NT2/D1 (cell line): ENCODE measurements around the gene SREBF2.

Source experiments
- DNase-seq: peaks from one replicate; pipeline ENCODE4 v3.0.0-alpha.2; 2011; ENCODE audit warnings: low read depth, low spot score
- H3K27me3 ChIP-seq: 2 replicates; pipeline ENCODE4 v1.6.0; 2011; ENCODE audit warnings: mild to moderate bottlenecking; ENCODE audit not compliant: insufficient read length, insufficient read depth
- H3K36me3 ChIP-seq: 2 replicates; pipeline ENCODE4 v1.6.1; 2011; ENCODE audit warnings: mild to moderate bottlenecking, low read length, mixed read lengths; ENCODE audit not compliant: insufficient read depth, insufficient read length
- H3K4me1 ChIP-seq: 2 replicates; pipeline ENCODE4 v1.5.1; 2011; ENCODE audit not compliant: insufficient read depth, insufficient read length
- H3K4me3 ChIP-seq: 2 replicates; pipeline ENCODE4 v1.5.1; 2011; ENCODE audit warnings: low read depth; ENCODE audit not compliant: insufficient read length
- H3K9ac ChIP-seq: 2 replicates; pipeline ENCODE4 v1.6.0; 2011; ENCODE audit warnings: low read depth; ENCODE audit not compliant: insufficient read length
- H3K9me3 ChIP-seq: 2 replicates; pipeline ENCODE4 v1.5.1; 2011; ENCODE audit warnings: mild to moderate bottlenecking, low read length; ENCODE audit not compliant: insufficient read depth
- SUZ12 ChIP-seq: IDR thresholded peaks from 2 replicates; pipeline ENCODE4 v1.6.1; 2011; ENCODE audit not compliant: insufficient read length, insufficient read depth; ENCODE audit errors: extremely low read depth
- YY1 ChIP-seq: IDR thresholded peaks from 2 replicates; pipeline ENCODE4 v1.6.1; 2011; ENCODE audit not compliant: insufficient read length, insufficient read depth
- ZNF274 ChIP-seq: IDR thresholded peaks from 2 replicates; pipeline ENCODE4 v1.6.1; 2011; ENCODE audit warnings: mild to moderate bottlenecking, low read depth, low read length

The SREBF2 gene

DNA sequence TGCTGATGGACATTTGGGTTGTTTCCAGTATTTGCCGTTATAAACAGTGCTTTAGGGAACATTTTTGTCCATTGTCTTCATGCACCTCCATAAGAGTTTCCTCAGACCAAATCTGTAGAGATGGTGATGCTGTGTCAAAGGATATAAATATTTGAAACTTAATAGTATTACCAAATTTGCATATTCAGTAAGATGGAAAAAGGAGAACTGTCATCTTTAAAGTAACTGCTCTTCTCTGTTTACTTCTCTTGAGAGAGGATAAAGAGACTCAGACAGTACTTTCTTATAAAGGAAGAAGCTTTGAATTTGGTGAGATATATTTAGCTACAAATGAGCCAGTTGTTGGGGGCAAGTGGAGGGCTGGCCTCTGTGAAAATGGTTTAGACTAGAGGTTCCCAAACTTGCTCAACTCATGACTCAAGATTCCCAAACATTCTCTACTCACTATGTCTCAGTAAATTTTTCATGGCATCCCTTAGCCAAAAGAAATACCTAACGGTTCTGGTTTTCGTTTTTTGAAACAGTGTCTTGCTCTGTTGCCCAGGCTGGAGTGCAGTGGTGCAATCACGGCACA lies 55.8 kb downstream of the SREBF2 start:
- TF ChIP-seq SUZ12 = no peak
- no peak for TF ChIP-seq YY1
- no peak for TF ChIP-seq ZNF274
- Histone ChIP-seq H3K4me1 (no peaks in the 10 kb centered on the region), H3K9me3 (no peaks in the 10 kb centered on the region), H3K36me3 (peaks cover 85% of the 10 kb centered on the region), H3K9ac (no peak overlapping the region), H3K4me3 (no peak overlapping the region), H3K27me3 (no peaks in the 10 kb centered on the region)
- DNase-seq = no peak

DNA sequence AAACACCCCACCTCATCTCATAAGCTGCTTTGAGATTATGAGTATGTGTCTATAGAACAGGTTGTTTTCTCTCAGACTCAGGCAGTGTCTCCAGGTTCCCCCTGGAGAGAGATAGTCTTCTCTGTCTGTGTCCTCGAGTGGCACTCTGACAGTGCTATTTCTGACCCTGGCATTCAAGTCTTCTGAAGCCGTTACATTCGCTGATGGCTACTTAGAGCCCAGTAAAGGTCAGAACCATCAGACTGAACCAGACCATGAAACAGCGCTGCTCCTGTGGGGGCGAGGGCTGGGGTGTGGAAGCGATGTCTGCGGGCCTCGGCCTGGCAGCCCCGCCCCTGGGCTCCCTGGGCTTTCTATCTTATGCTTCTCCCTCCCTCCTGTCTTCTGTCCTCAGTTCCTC lies 58.5 kb downstream of the SREBF2 start:
- no peaks in the 10 kb centered on the region for H3K27me3 ChIP-seq
- no peak for DNase-seq
- no peak overlapping the region for H3K4me3 ChIP-seq
- H3K36me3 ChIP-seq = peaks cover 70% of the 10 kb centered on the region
- H3K9ac ChIP-seq = no peak overlapping the region
- no peaks in the 10 kb centered on the region for H3K9me3 ChIP-seq
- H3K4me1 ChIP-seq = no peaks in the 10 kb centered on the region
- TF ChIP-seq SUZ12 = no peak
- no peak for TF ChIP-seq ZNF274
- no peak for TF ChIP-seq YY1

DNA sequence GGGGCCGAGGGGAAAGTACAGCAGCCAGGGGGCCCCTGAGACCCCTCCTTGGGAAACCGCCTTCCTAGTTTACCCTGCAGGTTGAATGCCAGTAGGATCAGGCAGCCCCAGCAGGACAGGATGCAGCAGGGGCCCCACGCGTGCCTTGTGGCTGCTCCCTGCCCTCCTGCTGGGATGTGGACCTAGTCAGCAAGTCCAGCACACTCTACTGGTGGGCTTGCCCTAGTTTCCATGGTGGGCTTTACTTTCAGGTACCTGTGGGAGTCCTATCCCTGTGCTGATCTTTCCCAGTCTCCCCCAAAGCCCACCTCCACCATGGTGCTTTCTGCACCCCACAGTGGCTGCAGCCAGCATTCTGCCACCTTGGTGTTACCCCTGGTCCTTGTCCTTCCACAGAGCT lies 59.8 kb downstream of the SREBF2 start:
- peaks cover 73% of the 10 kb centered on the region for H3K36me3 ChIP-seq
- H3K4me1 ChIP-seq = no peaks in the 10 kb centered on the region

DNA sequence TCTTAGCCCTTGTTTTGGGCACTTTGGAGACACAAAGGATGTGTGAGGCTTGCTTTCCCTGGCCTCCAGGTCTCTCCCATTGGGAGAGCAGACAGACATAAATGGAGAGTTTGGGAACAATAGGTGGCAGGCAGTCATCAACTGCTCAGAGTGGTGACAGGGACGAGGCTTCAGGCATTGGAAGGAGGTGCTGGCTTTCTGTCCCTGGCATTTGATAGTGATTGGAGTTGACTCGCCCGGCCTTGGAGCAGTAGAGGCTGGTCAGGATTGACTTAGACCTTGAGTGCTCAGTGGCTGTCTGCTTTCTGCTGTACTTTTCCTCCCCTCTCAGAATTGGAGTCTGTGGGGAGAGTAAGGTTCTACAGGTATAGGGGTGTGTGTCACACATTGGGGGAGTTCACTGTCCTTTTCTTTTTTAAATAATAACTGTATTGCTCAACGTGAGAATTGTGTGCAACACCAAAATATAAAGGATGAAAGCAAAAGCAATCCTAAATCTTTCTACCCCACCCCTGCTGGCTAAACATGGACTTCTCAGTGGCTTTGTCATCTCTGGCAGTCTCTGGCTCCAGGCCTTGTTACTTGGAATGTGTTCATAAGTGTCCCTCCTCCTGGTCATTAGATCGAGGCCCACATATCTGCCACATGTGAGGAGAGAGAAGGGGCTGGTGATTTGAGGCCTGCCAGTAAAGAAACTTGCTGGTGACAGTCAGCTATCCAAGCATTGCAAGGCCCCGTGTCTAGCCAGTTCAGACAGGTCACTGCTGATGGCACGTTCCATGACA lies 60.9 kb downstream of the SREBF2 start:
- no peak for DNase-seq
- TF ChIP-seq ZNF274 = no peak
- Histone ChIP-seq H3K27me3 (no peaks in the 10 kb centered on the region), H3K9me3 (no peaks in the 10 kb centered on the region), H3K4me1 (no peaks in the 10 kb centered on the region), H3K9ac (no peak overlapping the region), H3K36me3 (peaks cover 70% of the 10 kb centered on the region), H3K4me3 (no peak overlapping the region)

More for the DNA sequence above, 59.8 kb downstream of the SREBF2 start:
- DNase-seq = no peak
- no peaks in the 10 kb centered on the region for H3K9me3 ChIP-seq
- no peaks in the 10 kb centered on the region for H3K27me3 ChIP-seq
- TF ChIP-seq SUZ12 (no peak), ZNF274 (no peak), YY1 (no peak)
- H3K9ac ChIP-seq = no peak overlapping the region
- no peak overlapping the region for H3K4me3 ChIP-seq

DNA sequence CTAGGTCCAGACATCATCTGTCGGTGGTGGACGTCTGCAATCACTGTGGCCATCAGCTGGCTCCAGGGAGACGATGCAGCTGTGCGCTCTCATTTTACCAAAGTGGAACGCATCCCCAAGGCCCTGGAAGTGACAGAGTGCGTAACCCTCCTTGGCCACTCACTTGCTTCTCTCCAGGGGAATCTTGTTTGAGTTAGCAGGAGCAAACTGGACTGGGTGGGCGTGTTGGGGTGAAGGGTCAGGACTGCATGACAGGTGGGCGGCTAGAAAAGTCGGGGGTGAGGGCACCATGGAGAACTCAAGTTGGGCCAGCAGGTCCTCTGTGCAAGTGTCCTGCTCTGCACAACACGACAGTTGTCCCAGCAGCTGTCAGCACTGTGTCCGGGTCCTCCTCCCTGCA lies 65.7 kb downstream of the SREBF2 start:
- no peaks in the 10 kb centered on the region for H3K27me3 ChIP-seq
- H3K4me1 ChIP-seq = no peaks in the 10 kb centered on the region
- H3K4me3 ChIP-seq = no peak overlapping the region
- H3K9me3 ChIP-seq = no peaks in the 10 kb centered on the region
- H3K36me3 ChIP-seq = peaks cover 78% of the 10 kb centered on the region
- H3K9ac ChIP-seq = no peak overlapping the region
- TF ChIP-seq SUZ12 = no peak
- no peak for TF ChIP-seq ZNF274
- TF ChIP-seq YY1 = no peak
- DNase-seq = no peak

DNA sequence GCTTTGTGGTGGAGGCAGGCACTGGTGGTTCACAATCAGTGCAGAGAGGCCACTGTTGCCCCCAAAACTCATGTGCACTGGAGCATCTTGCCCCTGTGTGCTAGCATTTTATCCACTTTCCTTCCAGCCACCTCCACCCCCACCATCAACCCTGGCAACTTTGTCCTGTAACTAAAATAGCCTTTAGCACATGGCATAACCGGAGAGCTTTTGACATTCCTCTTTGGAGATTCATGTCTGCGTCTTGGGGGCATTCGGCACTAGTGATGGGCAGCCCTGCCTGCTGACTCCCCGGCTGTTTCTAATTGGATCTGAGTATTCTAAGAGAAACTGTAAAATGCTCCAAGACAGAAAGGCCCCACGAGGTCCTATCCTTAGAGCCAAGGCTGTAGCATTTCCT lies 66.2 kb downstream of the SREBF2 start:
- Histone ChIP-seq H3K27me3 (no peaks in the 10 kb centered on the region), H3K4me1 (no peaks in the 10 kb centered on the region), H3K9ac (no peak overlapping the region), H3K9me3 (no peaks in the 10 kb centered on the region), H3K4me3 (no peak overlapping the region), H3K36me3 (peaks cover 78% of the 10 kb centered on the region)
- TF ChIP-seq SUZ12 (no peak), YY1 (no peak), ZNF274 (no peak)
- DNase-seq = no peak

DNA sequence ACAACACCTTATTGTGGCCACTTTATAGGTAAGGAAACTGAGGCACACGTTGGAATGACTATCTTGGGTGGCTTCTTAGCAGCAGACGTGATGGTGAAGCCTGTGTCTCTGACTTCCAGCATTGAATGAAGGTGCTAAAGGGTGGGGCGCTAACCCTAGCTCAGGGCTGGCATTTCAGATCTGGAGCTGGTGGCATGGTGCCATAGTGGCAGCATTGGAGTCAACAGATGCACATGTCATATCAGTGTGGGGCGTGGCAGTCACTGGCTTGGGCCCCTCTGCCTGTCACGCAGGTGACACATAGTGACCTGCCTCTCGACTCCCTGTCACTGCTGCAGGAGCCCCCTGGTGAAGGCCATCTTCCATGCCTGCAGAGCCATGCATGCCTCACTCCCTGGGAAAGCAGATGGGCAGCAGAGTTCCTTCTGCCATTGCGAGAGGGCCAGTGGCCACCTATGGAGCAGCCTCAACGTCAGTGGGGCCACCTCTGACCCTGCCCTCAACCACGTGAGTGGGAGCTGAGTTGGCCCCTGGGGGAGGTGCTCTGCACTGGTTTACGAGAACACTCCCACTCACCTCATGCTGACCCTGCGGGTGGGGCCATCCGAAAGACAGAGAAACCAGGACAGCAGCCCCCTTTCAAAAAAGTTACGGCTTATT lies 67.2 kb downstream of the SREBF2 start:
- Histone ChIP-seq H3K27me3 (no peaks in the 10 kb centered on the region), H3K4me1 (no peaks in the 10 kb centered on the region), H3K9me3 (no peaks in the 10 kb centered on the region), H3K36me3 (peaks cover 81% of the 10 kb centered on the region), H3K9ac (no peak overlapping the region), H3K4me3 (no peak overlapping the region)
- DNase-seq = no peak
- TF ChIP-seq ZNF274 = no peak
- TF ChIP-seq SUZ12 = no peak
- no peak for TF ChIP-seq YY1
